Lung (tissue), 12 donors: Measurements from ENCODE around the gene PAX6. TPM values are rescaled to one million over a fixed set of nuclear protein-coding genes. Genes with fewer than 3 reads are reported as not detected.

ENCODE experiments used
- ATAC-seq: fragments of 200-7000 bp; cut with Tn5 transposase; one replicate; pipeline ENCODE4 v1.9.1; 2020; ENCODE audit warnings: moderate number of reproducible peaks; ENCODE audit not compliant: insufficient read depth, low FRiP score
- DNase-seq, 3 donors: peaks; one replicate each; pipeline ENCODE4 v3.0.0-alpha.2; 2013 to 2017
- H3K27ac ChIP-seq, 2 donors: one replicate each; pipeline ENCODE4 v1.5.1; 2013; ENCODE audit warnings: mild to moderate bottlenecking in 2 of 2, moderate library complexity in 2 of 2, control low read depth in 1 of 2, inconsistent platforms in 1 of 2, low read depth in 1 of 2, low read length in 1 of 2
- H3K27me3 ChIP-seq, 3 donors: one replicate each; pipeline ENCODE4 v1.5.1; 2013; ENCODE audit warnings: low read length in 2 of 3; ENCODE audit not compliant: control insufficient read depth in 3 of 3, insufficient read depth in 3 of 3
- H3K36me3 ChIP-seq, 4 donors: one replicate each; pipeline ENCODE4 v1.5.1; 2013; ENCODE audit warnings: low read length in 4 of 4, mild to moderate bottlenecking in 1 of 4, moderate library complexity in 1 of 4; ENCODE audit not compliant: control insufficient read depth in 4 of 4, insufficient read depth in 4 of 4
- H3K4me1 ChIP-seq, 5 donors: one replicate each; pipeline ENCODE4 v1.5.1; 2013; ENCODE audit warnings: low read length in 5 of 5, mild to moderate bottlenecking in 2 of 5, moderate library complexity in 1 of 5; ENCODE audit not compliant: control insufficient read depth in 5 of 5, insufficient read depth in 5 of 5
- H3K4me3 ChIP-seq: one replicate; pipeline ENCODE4 v1.5.1; 2013; ENCODE audit warnings: mild to moderate bottlenecking, control low read depth, moderate library complexity
- H3K9ac ChIP-seq, 2 donors: one replicate each; pipeline ENCODE4 v1.5.1; 2013; ENCODE audit warnings: low read length in 2 of 2, control low read depth in 1 of 2; ENCODE audit not compliant: insufficient read depth in 1 of 2
- H3K9me3 ChIP-seq, 4 donors: one replicate each; pipeline ENCODE4 v1.5.1; 2013; ENCODE audit warnings: low read length in 3 of 4, mild to moderate bottlenecking in 1 of 4, moderate library complexity in 1 of 4; ENCODE audit not compliant: control insufficient read depth in 4 of 4, insufficient read depth in 3 of 4
- CTCF ChIP-seq: IDR thresholded peaks from 2 replicates; pipeline ENCODE4 v1.5.1; 2012; ENCODE audit warnings: mild to moderate bottlenecking; ENCODE audit errors: control extremely low read depth, extremely low read depth
- WGBS, 2 donors: extraction: QIAGEN DNeasy Blood & Tissue Kit; methylation state at CpG; one replicate each; pipeline ENCODE4 v1.1.7; 2013; 5-methylcytosine and 5-hydroxymethylcytosine counted together
- polyA plus RNA-seq, 2 donors: library from polyadenylated mRNA; stranded (reverse); fragments of 200-250 nt; gene quantifications; one replicate each; pipeline ENCODE4 v1.2.1, GENCODE V29; 2013
- total RNA-seq, 2 donors: library from RNA; depleted of rRNA in 1 of 2; stranded (reverse); fragments of >200 nt in 1 of 2; gene quantifications; one replicate each; pipeline ENCODE4 v1.2.1, GENCODE V29; 2014 to 2021
- donor health status: control.
- donor health status: control.
- donor health status: Bipolar disorder and iron deficiency.
- donor health status: healthy.
- donor health status: DM: yes; HTN: yes; CAD: no.

The PAX6 gene
- total and polyA plus RNA-seq, 4 donors = 0.01 TPM; not detected in 3

DNA sequence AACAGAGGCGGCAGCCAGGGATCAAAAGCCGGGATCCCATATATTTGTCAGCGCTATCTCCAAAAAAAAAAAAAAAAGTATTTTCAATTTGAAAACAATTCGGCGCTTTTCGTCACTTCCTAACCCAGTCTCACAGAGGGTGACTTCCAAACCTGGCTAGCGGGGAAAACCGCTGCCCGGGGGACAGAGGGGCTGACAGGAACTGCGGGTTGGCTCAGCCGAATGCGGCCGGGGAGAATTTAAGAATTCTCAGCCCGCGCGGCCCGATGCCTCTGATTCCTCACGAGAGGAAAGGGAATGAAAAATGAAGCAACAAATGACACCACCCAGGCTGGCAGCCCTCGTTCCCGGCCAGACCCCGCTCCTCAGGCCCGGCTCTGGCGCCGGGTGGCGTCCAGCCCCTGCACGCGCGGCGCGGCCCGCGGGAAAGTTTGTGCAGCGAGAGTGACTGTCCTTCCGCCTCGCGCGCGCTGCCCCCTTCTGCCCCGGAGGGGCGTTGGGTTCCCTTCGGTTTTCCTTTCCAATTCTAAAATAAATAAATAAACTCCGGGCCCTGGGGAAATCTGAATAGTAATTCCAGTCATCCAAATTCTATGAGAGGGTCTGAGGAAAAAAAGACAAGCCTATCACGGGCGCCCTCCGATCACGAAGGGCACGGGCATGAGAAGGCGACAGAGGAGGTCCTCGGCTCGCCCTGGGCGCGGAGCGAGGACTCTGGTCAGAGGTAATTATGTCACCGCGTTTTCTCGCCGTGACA lies 4.8 kb upstream of the PAX6 start:
- peaks cover 0 to 17% (median 0%) of the 10 kb centered on the region in 4 donors for H3K9me3 ChIP-seq
- WGBS, 2 donors = 3 to 5% methylated on average over 57 of the region's 57 CpGs
- DNase-seq = peak in 1 of 3 donors; percentile 26
- H3K4me1 ChIP-seq = peaks cover 0 to 57% (median 16%) of the 10 kb centered on the region in 5 donors
- H3K9ac ChIP-seq = no peak overlapping the region
- TF ChIP-seq CTCF = no peak
- no peak overlapping the region for H3K27ac ChIP-seq
- H3K4me3 ChIP-seq = no peak overlapping the region
- H3K36me3 ChIP-seq = no peaks in the 10 kb centered on the region
- H3K27me3 ChIP-seq = peaks cover 23 to 96% (median 82%) of the 10 kb centered on the region in 3 donors
- ATAC-seq = no peak

- Histone ChIP-seq H3K9me3 (peaks cover 0 to 13% (median 0%) of the 10 kb centered on the region in 4 donors), H3K27me3 (peaks cover 20 to 92% (median 77%) of the 10 kb centered on the region in 3 donors), H3K4me1 (peaks cover 0 to 58% (median 16%) of the 10 kb centered on the region in 5 donors), H3K4me3 (no peak overlapping the region), H3K9ac (no peak overlapping the region), H3K27ac (no peak overlapping the region), H3K36me3 (no peaks in the 10 kb centered on the region)
- 3 to 5% methylated on average over 31 to 38 of the region's 38 CpGs for WGBS, 2 donors
- DNase-seq (peak in 1 of 3 donors; percentile 15), ATAC-seq (no peak)
- TF ChIP-seq CTCF = no peak
Observed at GRCh38 chr11:31814176-31814868, 3.2 kb upstream of the PAX6 start.

GRCh38 chr11:31813391-31814175 lies 2.5 kb upstream of the PAX6 start:
- H3K36me3 ChIP-seq = no peaks in the 10 kb centered on the region
- H3K4me1 ChIP-seq = peaks cover 0 to 58% (median 16%) of the 10 kb centered on the region in 5 donors
- no peak overlapping the region for H3K9ac ChIP-seq
- DNase-seq (peak in 1 of 3 donors; percentile 15), ATAC-seq (no peak)
- no peak overlapping the region for H3K4me3 ChIP-seq
- 5% methylated on average over 33 to 35 of the region's 35 CpGs for WGBS, 2 donors
- no peak for TF ChIP-seq CTCF
- H3K9me3 ChIP-seq = peaks cover 0 to 11% (median 0%) of the 10 kb centered on the region in 4 donors
- H3K27me3 ChIP-seq = peaks cover 20 to 92% (median 78%) of the 10 kb centered on the region in 3 donors
- H3K27ac ChIP-seq = no peak overlapping the region
